ENCODE results near the gene XRN2. TPM values are rescaled to one million over a fixed set of nuclear protein-coding genes. Genes with fewer than 3 reads are reported as not detected.

XRN2 gene
- total and polyA plus RNA-seq, 2 donors (not counting 1 experiment from before 2014, with no cell fraction given) = 19.0 to 46.2 TPM

GRCh38 chr20:21308340-21308739 is 5.2 kb downstream of the XRN2 start:
- Histone ChIP-seq H3K9me3 (ENCODE audit: control extremely low read depth in 1 of 3, control insufficient read depth in 2 of 3, insufficient read depth in 1 of 3, low read length in 2 of 3) (no peaks in the 10 kb centered on the region), H3K27me3 (replicated peaks in 1 of 4; ENCODE audit: control extremely low read depth in 1 of 4, control insufficient read depth in 3 of 4, insufficient read depth in 4 of 4, low read length in 3 of 4) (no peaks in the 10 kb centered on the region), H3K4me2 (replicated peaks; ENCODE audit: low read depth, low read length, poor library complexity, severe bottlenecking) (no peak overlapping the region), H3K4me3 (ENCODE audit: control extremely low read depth in 1 of 5, extremely low read depth in 1 of 5, insufficient read depth in 1 of 5, low read depth in 2 of 5, low read length in 4 of 5) (no peak overlapping the region), H2AFZ (ENCODE audit: insufficient read depth, low read depth, low read length, poor library complexity, severe bottlenecking) (no peak overlapping the region), H3K27ac (ENCODE audit: low read length in 2 of 2) (no peak overlapping the region), H4K20me1 (ENCODE audit: control insufficient read depth, insufficient read depth, low read length, poor library complexity, severe bottlenecking) (peaks cover 72% of the 10 kb centered on the region), H3K36me3 (replicated peaks in 1 of 2; ENCODE audit: control extremely low read depth in 1 of 2, control insufficient read depth in 1 of 2, extremely low read depth in 1 of 2, insufficient read depth in 2 of 2, low read length in 1 of 2) (peaks cover 4 to 6% of the 10 kb centered on the region in 2 experiments), H3K9ac (ENCODE audit: low read length) (no peak overlapping the region), H3K4me1 (ENCODE audit: control insufficient read depth in 2 of 2, insufficient read depth in 2 of 2, low read length in 2 of 2) (peaks cover 14 to 19% of the 10 kb centered on the region in 2 donors), H3K79me2 (ENCODE audit: control insufficient read depth, insufficient read depth, low read length) (peaks cover 94% of the 10 kb centered on the region)
- DNase-seq = no peak
- CTCF ChIA-PET = no interaction called here
- peaks cover 56% of the 10 kb centered on the region for H3K4me1 Mint-ChIP-seq
- intact Hi-C loops (cut with micrococcal nuclease) = loop anchor here (10.0 kb wide), 1 partner anchor 86 kb away; the partner anchor contains the start of gene NKX2-4
- POLR2A ChIA-PET = no interaction called here
- H3K9me3 Mint-ChIP-seq (ENCODE audit: insufficient read depth) = no peaks in the 10 kb centered on the region
- no CpG with 5 or more reads among the region's 2 CpGs for WGBS (ENCODE audit: insufficient coverage)
- H3K27ac Mint-ChIP-seq = no peak overlapping the region
- TF ChIP-seq CTCF (IDR thresholded peaks at IDR 0.05) (no peak), EZH2 (IDR thresholded peaks at IDR 0.05; ENCODE audit: borderline replicate concordance, insufficient read depth, low read depth, low read length, poor library complexity, severe bottlenecking) (no peak)
- ATAC-seq (ENCODE audit: low read depth) = no peak
- no peaks in the 10 kb centered on the region for H3K27me3 Mint-ChIP-seq
- H3K4me3 Mint-ChIP-seq = no peak overlapping the region

DNA sequence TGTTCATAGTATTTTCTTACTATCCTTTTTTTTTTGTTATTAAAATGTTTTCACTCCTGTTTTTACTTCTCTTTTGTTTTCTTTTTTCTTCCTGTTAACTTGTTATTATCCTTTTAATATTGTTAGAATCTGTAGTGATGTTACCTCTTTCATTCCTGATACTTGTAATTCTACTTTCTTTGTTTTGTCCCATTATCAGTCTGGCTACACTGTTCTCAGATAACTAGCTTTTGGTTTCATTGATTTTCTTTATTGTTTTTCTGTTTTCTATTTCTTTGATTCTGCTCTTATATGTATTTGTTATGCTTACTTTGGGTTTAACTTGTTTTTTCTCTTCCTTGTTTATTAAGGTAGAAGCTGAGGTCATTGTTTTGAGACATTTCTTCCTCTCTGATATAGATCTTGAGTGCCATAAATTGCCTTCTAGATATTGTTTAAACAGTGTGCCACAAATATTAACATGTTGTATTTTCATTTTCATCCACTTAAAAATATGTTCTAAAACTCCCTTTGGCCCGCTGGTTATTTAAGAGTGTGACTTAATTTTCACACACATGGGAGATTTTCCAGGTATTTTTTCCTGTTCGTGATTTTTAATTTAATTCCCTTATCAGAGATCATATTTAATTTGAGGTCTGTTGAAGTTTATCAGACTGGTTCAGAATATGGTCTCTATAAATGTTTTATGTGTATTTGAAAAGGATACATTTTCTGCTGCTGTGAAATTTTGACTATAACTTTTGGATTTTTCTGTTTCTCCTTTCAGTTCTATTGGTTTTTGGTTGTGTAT is 6.7 kb downstream of the XRN2 start:
- Histone ChIP-seq H2AFZ (ENCODE audit: insufficient read depth, low read depth, low read length, poor library complexity, severe bottlenecking) (no peak overlapping the region), H3K36me3 (replicated peaks in 1 of 2; ENCODE audit: control extremely low read depth in 1 of 2, control insufficient read depth in 1 of 2, extremely low read depth in 1 of 2, insufficient read depth in 2 of 2, low read length in 1 of 2) (peaks cover 3 to 6% of the 10 kb centered on the region in 2 experiments), H3K9me3 (ENCODE audit: control extremely low read depth in 1 of 3, control insufficient read depth in 2 of 3, insufficient read depth in 1 of 3, low read length in 2 of 3) (no peaks in the 10 kb centered on the region), H3K9ac (ENCODE audit: low read length) (no peak overlapping the region), H3K4me1 (ENCODE audit: control insufficient read depth in 2 of 2, insufficient read depth in 2 of 2, low read length in 2 of 2) (peaks cover 11% of the 10 kb centered on the region in 2 donors), H3K4me2 (replicated peaks; ENCODE audit: low read depth, low read length, poor library complexity, severe bottlenecking) (no peak overlapping the region), H3K27me3 (replicated peaks in 1 of 4; ENCODE audit: control extremely low read depth in 1 of 4, control insufficient read depth in 3 of 4, insufficient read depth in 4 of 4, low read length in 3 of 4) (no peaks in the 10 kb centered on the region), H3K27ac (ENCODE audit: low read length in 2 of 2) (no peak overlapping the region), H3K79me2 (ENCODE audit: control insufficient read depth, insufficient read depth, low read length) (peaks cover 95% of the 10 kb centered on the region), H4K20me1 (ENCODE audit: control insufficient read depth, insufficient read depth, low read length, poor library complexity, severe bottlenecking) (peaks cover 72% of the 10 kb centered on the region), H3K4me3 (ENCODE audit: control extremely low read depth in 1 of 5, extremely low read depth in 1 of 5, insufficient read depth in 1 of 5, low read depth in 2 of 5, low read length in 4 of 5) (no peak overlapping the region)
- no peak overlapping the region for H3K27ac Mint-ChIP-seq
- H3K4me1 Mint-ChIP-seq = peaks cover 57% of the 10 kb centered on the region
- ChIA-PET CTCF (interaction anchor here (1.2 kb wide), 1 partner anchor 195 kb away, joined by 3 read pairs; no protein-coding TSS in a partner anchor), POLR2A (no interaction called here)
- no peaks in the 10 kb centered on the region for H3K27me3 Mint-ChIP-seq
- WGBS (ENCODE audit: insufficient coverage) = no CpG with 5 or more reads among the region's 2 CpGs
- DNase-seq = no peak
- intact Hi-C loops (cut with micrococcal nuclease) = loop anchor here (10.0 kb wide), 1 partner anchor 85 kb away; the partner anchor contains the start of gene NKX2-4
- H3K9me3 Mint-ChIP-seq (ENCODE audit: insufficient read depth) = no peaks in the 10 kb centered on the region
- H3K4me3 Mint-ChIP-seq = no peak overlapping the region
- ATAC-seq (ENCODE audit: low read depth) = no peak
- TF ChIP-seq CTCF (IDR thresholded peaks at IDR 0.05) = no peak
